Mesodermal cell (in vitro differentiated cells): ENCODE results near the gene AZIN2.
"Not testable (repeated sequence)": the region's sequence is repeated elsewhere in the genome, so short reads cannot be mapped to it uniquely, and the experiment has no call there.

Experiments
- H3K27ac ChIP-seq: 2 replicates; pipeline ENCODE4 v1.7.0; 2013; ENCODE audit warnings: mild to moderate bottlenecking, low read depth, low read length, moderate library complexity; ENCODE audit not compliant: severe bottlenecking
- H3K36me3 ChIP-seq: 2 replicates; pipeline ENCODE4 v1.7.1; 2013; ENCODE audit warnings: mild to moderate bottlenecking, low read length, moderate library complexity; ENCODE audit not compliant: control insufficient read depth, insufficient read depth
- H3K4me1 ChIP-seq: one replicate; pipeline ENCODE4 v1.7.1; 2013; ENCODE audit warnings: mild to moderate bottlenecking, low read length; ENCODE audit not compliant: insufficient read depth, control insufficient read depth, poor library complexity, severe bottlenecking
- H3K4me3 ChIP-seq: 2 replicates; pipeline ENCODE4 v1.7.0; 2013; ENCODE audit warnings: low read length, control low read depth, mild to moderate bottlenecking; ENCODE audit not compliant: insufficient read depth, poor library complexity, severe bottlenecking; ENCODE audit errors: extremely low read depth
- H3K9me3 ChIP-seq: 2 replicates; pipeline ENCODE4 v1.7.1; 2013; ENCODE audit warnings: mild to moderate bottlenecking, low read length, moderate library complexity; ENCODE audit not compliant: control insufficient read depth
- WGBS, 2 experiments: methylation state at CpG; one replicate each; pipeline ENCODE4 v1.1.5; 2013; ENCODE audit warnings: missing lambda C conversion rate in 2 of 2; ENCODE audit not compliant: insufficient coverage in 2 of 2; 5-methylcytosine and 5-hydroxymethylcytosine counted together

Gene AZIN2

DNA sequence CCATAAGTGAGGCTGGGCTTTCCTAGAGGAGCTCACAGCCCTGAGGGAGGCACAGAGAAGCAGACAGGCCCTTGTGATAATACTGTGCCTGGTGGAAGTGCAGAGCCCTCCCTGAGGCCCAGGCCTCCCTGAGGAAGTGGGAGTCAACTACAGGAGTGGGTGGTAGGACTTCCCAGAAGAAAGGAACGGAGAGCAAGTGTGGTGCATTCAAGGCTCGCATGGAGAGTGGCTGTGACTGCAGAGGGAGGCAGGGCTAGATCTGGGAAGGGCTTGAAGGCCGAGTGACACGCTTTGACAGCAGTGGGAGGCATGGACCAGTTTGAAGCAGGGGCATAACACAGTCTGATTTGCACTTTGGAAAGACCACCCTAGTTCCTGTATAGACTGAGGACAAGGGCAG lies 37.3 kb downstream of the AZIN2 start:
- H3K27ac ChIP-seq, result no peak overlapping the region
- H3K4me1 ChIP-seq, result peaks cover 5% of the 10 kb centered on the region
- H3K36me3 ChIP-seq, result no peaks in the 10 kb centered on the region
- no peak overlapping the region for H3K4me3 ChIP-seq
- H3K9me3 ChIP-seq, result no peaks in the 10 kb centered on the region
- WGBS, 2 experiments, result 86 to 89% methylated on average over 4 of the region's 4 CpGs

GRCh38 chr1:33119050-33119449 lies 38.1 kb downstream of the AZIN2 start:
- Histone ChIP-seq H3K4me1 (peaks cover 5% of the 10 kb centered on the region), H3K4me3 (no peak overlapping the region), H3K36me3 (no peaks in the 10 kb centered on the region), H3K27ac (no peak overlapping the region), H3K9me3 (no peaks in the 10 kb centered on the region)
- WGBS, 2 experiments, result 67 to 90% methylated on average over 1 to 2 of the region's 2 CpGs

DNA sequence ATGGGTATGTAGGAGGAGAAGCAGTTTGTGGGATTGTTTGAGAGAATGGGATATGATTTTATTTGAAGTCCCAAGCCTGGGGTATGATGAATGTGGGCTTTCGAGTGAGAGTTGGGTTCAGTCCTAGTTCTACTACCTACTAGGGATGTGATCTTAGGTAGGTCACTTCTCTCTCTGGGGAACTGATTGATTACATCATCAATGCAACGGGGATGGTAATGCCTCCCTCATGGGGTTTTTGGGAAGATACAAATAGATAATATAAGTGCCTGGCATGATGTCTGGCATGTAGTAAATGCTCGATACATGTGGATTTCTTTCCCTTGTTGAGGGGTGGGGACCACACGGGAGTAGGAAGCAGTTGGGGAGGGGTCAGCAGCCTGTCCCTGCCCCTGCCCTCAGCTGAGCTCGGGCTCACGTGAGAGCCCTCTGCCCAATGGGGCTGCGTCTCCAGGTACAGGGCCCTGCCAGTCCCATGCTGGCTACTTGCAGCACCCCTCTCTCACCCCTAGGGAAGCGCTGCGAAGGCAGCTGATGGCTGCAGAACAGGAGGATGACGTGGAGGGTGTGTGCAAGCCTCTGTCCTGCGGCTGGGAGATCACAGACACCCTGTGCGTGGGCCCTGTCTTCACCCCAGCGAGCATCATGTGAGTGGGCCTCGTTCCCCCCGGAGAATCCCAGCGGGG lies 38.7 kb downstream of the AZIN2 start:
- H3K27ac ChIP-seq, result no peak overlapping the region
- no peak overlapping the region for H3K4me3 ChIP-seq
- 78 to 87% methylated on average over 10 to 13 of the region's 16 CpGs for WGBS, 2 experiments
- peaks cover 5% of the 10 kb centered on the region for H3K4me1 ChIP-seq
- H3K36me3 ChIP-seq, result no peaks in the 10 kb centered on the region
- H3K9me3 ChIP-seq, result no peaks in the 10 kb centered on the region

DNA sequence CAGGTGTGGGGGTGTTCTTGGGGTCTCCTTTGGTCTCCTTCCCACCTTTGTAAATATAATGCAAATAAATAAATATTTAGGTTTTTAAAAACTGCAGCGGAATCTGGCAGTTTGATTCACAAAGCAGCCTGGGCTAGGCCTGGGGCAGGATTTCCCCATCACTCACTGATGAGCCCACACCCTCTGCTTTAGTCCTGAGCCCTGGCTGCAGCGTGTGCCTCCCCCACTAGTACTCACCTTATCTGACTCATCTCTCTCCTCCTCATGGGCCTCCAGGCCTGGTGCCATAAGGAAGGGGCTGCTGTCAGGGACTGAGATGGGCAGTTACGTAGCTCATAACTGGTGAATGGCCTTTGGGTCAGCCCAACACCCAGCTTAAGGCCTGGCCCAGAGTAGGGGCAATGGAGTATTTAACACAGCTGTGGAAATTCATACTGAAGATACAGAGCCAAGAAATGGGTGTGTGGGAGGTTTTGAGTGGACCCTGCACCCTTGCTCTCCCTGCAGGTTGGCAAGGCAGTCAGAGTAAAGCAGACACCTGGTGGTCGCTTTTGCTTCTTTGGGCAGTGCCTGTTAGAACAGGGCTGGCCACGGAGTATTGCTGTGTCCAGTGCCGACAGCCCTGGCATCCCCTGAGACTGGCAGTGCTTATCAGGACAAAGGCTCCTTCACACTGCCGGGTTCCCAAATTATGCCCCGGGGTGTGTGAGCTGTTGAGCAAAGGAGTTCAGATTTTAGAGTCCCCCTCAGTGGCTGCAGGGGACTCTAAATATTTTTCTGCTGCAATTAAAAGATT lies 39.7 kb downstream of the AZIN2 start:
- H3K9me3 ChIP-seq, result no peaks in the 10 kb centered on the region
- H3K36me3 ChIP-seq, result no peaks in the 10 kb centered on the region
- peaks cover 5% of the 10 kb centered on the region for H3K4me1 ChIP-seq
- 88 to 91% methylated on average over 5 to 6 of the region's 8 CpGs for WGBS, 2 experiments
- no peak overlapping the region for H3K4me3 ChIP-seq
- no peak overlapping the region for H3K27ac ChIP-seq

- H3K4me1 ChIP-seq, result peaks cover 5% of the 10 kb centered on the region
- WGBS, 2 experiments, result 89% methylated on average over 5 of the region's 5 CpGs
- H3K4me3 ChIP-seq, result no peak overlapping the region
- no peaks in the 10 kb centered on the region for H3K9me3 ChIP-seq
- no peaks in the 10 kb centered on the region for H3K36me3 ChIP-seq
- no peak overlapping the region for H3K27ac ChIP-seq
Measured at GRCh38 chr1:33121728-33122127, 40.8 kb downstream of the AZIN2 start.

DNA sequence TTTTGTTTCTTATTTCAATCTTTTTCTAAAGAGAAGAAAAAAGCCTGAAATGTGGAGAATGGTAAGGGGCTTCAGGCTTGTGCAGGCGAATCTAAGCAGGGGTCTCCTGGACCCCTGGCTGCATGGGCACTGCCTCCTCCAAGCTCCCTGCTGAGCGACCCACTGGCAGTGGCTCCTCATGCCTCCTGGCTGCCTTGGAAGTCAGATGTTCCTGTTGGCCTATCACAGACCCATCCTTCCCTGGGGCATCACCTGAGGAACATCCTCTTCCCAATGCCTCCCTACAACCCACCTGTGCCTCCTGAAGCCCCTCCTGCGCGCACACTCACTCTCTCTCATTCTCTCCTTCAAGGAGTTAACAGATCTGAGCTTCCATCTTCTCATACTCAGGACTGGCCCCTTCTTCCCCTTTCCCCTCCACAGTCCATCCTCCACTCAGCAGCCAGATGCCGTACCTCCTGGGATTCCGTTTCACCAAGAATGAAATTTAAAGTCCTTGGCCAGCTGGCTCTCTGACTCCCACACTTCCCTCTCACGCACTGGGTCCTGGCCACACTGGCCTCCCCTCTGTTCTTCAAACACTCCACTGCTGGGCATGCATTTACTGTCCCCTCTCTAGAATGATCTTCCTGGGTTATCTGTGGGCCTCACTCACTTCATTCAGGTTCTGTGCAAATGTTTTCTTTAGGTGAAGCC lies 41.7 kb downstream of the AZIN2 start:
- H3K36me3 ChIP-seq, result no peaks in the 10 kb centered on the region
- H3K4me3 ChIP-seq, result no peak overlapping the region
- WGBS, 2 experiments, result 89 to 97% methylated on average over 6 to 7 of the region's 7 CpGs
- H3K9me3 ChIP-seq, result no peaks in the 10 kb centered on the region
- H3K27ac ChIP-seq, result no peak overlapping the region
- peaks cover 5% of the 10 kb centered on the region for H3K4me1 ChIP-seq

GRCh38 chr1:33123266-33123665 lies 42.3 kb downstream of the AZIN2 start:
- Histone ChIP-seq H3K27ac (no peak overlapping the region), H3K9me3 (no peaks in the 10 kb centered on the region), H3K4me3 (no peak overlapping the region), H3K4me1 (peaks cover 5% of the 10 kb centered on the region), H3K36me3 (no peaks in the 10 kb centered on the region)
- 97 to 100% methylated on average over 1 to 3 of the region's 3 CpGs for WGBS, 2 experiments

DNA sequence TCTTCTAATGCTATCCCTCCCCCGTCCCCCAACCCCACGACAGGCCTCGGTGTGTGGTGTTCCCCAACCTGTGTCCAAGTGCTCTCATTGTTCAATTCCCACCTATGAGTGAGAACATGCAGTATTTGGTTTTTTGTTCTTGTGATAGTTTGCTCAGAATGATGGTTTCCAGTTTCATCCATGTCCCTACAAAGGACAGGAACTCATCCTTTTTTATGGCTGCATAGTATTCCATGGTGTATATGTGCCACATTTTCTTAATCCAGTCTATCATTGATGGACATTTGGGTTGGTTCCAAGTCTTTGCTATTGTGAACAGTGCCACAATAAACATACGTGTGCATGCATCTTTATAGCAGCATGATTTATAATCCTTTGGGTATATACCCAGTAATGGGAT lies 43.7 kb downstream of the AZIN2 start:
- H3K4me1 ChIP-seq, H3K4me3 ChIP-seq, H3K36me3 ChIP-seq, H3K9me3 ChIP-seq, H3K27ac ChIP-seq: not testable (repeated sequence)
- no CpG with 5 or more reads among the region's 4 CpGs for WGBS, 2 experiments

GRCh38 chr1:33126411-33127000 lies 45.6 kb downstream of the AZIN2 start:
- H3K9me3 ChIP-seq, result no peaks in the 10 kb centered on the region
- 65 to 79% methylated on average over 5 to 7 of the region's 9 CpGs for WGBS, 2 experiments
- H3K4me1 ChIP-seq, result no peaks in the 10 kb centered on the region
- H3K4me3 ChIP-seq, result peak overlapping the region; percentile 51
- no peak overlapping the region for H3K27ac ChIP-seq
- no peaks in the 10 kb centered on the region for H3K36me3 ChIP-seq

DNA sequence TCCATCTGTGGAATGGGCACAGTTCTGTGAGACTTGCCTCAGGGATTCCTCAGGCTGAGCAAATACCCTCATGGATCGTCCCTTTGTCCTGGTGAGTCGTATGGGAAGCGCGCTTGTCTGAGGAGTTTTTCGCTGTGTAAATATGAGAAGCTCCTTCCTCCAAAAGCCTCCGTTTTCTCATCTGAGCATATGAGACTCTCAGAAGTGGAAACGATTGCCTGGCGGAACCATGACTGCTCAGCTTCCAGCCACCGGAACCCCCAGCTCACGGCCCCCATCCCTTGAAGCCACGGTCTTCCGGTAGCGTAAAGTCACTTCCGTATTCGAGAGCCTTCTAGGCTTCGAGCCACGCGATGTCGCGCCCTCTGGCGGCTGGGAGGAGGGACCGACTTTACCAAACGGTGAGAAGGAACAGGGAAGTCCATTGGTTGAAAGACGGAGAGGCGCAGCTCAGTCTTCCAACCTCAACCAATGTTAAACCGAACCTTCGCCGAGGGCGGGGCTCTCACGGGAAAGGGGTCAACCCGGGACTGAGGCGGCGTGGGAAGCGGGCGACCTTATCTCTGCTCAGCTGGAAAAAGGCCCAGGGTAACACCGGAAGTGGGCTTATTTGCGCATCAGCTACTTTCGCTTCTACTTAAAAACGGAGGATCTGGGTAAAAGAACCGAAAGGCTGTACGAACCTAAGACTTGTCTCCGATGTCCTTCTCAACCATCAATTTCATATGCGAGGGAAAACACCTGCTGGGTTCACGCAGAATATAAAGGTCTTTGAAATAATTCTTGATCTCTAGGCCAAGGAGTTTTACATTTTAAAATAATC lies 46.3 kb downstream of the AZIN2 start:
- Histone ChIP-seq H3K27ac (peak overlapping the region; percentile 7), H3K4me1 (no peaks in the 10 kb centered on the region), H3K9me3 (no peaks in the 10 kb centered on the region), H3K4me3 (peak overlapping the region; percentile 51), H3K36me3 (no peaks in the 10 kb centered on the region)
- 60 to 69% methylated on average over 39 to 43 of the region's 44 CpGs for WGBS, 2 experiments
